OCI-M2 (cell line): Measurements from ENCODE around the gene MMP28.

ENCODE experiments used
- DNase-seq: peaks from one replicate; lab custom pipeline; 2025; ENCODE audit not compliant: unreplicated experiment; lab: John Stamatoyannopoulos, UW

MMP28 gene

DNA sequence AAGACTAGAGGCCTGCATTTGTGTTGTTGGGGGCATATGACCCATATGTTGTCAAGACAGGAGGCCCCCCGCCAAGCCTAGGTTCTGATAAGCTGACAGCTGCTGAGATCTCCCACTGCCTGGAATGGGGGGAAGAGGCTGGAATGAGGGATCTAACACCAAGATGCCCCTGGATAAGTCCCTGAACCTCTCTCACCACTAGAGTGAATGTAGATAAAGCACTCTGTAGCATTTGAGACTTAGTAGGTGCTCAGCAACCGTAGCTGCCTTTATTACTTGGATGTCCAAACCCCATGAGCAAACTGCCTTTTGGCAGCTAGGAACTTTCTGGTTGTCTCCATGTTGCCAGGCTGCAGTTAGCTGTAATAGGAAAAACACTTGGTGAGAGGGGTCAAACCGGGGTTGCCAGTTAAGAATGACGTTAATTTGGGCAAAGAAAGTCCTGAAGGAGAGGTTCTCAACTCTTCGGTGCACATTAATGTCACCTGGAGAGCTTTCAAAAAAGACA lies 68.4 kb downstream of the MMP28 start:
- no peak for DNase-seq

DNA sequence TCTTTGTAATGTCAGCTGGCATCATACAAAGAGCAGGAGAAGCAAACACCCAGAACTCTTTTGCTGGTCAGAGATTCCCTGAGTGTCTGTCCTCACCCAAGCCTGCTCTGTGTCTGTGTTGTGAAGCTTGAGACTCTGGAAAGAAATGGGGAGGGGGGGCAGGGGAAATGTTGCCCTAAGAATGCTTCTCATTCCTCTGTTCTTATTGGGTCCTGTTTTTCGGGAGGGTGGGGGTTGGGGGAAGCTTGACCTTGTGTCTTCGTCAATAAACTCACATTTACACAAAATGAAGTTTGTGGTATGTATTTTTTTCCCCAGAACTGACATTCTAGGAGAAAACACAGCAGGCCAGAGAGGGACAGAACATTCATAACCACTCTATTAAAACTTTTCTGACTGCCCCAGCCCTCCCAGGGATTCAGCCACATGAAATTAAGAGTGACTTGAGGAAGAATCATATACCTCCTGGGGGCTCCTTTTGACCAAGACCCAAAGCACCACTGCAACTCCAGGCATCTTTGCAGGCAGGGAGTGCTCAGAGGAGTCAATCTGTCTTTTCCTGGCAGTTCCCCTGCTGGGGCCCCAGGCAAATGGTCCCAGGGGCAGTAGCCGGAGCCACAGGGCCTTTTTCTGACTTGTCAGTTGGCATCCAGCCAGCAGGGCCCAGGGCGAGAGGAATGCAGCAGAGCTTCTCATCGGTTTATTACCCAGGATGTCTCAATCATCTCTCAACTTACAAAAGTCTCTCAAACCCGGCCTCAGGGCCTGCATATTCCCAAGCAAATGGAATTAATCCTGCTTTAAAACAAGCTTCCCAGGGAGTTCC lies 69.1 kb downstream of the MMP28 start:
- DNase-seq: no peak

DNA sequence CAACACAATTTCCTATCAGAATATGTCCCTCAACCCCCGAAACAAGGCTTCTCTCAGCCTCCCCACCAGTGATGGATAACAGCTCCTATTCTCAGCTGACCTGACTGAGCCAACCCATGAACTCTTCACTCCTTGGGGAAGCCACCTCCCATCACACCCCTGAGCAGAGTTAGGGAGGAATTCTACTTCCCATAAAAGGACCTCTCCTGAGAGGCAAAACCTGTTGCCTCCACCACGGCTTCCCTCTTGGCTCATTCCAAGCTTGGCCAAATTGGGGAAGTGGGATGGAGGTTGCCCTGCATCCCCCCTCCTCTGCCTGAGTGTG lies 69.7 kb downstream of the MMP28 start:
- no peak for DNase-seq

DNA sequence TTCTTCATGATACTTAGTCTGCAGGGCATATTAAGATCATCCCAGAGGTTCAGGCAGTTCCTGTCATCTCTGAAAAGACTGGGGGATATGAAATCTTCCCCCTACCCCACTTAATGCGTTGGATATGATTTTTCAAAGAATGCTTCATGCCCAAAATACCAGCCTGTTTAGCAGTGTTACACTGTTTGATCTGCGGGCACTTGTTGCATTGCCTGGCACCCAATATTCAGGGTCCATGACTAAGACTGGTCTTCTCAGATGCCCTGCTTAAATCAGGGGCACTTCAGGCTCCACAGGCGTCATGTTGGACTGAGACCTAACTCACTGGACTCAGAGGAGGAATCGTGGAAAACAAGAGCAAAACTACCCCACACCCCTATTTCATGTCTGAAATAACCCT lies 70.4 kb downstream of the MMP28 start:
- DNase-seq: no peak

DNA sequence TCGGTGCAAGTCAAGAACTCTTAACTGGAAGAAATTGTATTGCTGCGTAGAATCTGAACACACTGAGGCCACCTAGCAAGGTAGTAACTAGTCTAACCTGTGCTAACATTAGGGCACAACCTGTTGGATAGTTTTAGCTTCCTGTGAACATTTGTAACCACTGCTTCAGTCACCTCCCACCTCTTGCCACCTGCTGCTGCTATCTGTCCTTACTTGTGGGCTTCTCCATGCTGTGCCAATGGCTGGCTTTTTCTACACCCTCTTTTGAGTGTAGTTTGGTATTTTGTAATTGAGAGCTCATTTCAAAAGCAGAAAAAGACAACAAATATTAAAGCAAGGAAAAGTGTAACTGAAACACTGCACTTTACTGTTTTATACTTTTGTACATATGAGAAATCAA lies 71.7 kb downstream of the MMP28 start:
- DNase-seq: no peak

DNA sequence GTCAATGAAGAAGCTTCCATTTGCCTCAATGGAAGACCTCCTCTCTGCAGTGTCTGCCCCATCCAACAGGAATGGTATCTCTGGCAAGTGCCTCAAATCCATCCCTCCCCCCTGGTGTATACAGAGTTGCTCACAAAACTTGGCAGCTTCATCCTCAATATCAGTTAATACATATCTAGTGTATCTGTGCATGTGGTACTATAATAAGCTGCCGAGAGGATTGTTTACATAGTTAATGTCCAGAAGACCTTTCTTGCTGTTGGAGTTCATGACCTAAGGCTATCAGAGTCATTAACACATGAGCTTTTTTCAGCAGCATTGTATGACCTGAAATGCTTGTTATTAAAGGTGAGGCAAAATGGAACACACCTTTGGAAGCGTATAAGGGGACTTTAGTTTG lies 78.0 kb downstream of the MMP28 start:
- DNase-seq: no peak

DNA sequence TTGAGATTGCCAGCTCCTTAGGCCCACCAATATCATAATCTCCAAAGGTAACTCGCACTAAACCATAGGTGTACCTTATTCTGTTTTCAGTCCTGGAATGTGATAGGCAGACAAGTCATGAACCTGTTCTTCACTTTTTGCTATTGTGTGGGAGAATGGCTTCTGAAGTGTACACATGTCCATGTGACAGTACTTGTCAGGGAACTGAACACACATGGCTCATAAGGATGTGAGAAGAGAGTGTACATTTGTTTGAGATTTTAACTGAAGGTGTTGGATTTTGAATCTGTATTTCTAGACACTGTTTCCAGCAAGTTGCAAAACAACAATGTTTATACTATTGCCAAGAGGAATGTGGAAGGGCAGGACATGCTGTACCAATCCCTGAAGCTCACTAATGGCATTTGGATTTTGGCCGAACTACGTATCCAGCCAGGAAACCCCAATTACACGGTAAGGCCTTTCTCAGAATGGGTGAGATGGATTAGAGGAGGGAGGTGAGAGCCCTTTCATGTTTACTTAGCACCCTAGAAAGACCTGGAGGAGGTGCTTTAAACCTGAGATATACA lies 78.5 kb downstream of the MMP28 start:
- DNase-seq: no peak

DNA sequence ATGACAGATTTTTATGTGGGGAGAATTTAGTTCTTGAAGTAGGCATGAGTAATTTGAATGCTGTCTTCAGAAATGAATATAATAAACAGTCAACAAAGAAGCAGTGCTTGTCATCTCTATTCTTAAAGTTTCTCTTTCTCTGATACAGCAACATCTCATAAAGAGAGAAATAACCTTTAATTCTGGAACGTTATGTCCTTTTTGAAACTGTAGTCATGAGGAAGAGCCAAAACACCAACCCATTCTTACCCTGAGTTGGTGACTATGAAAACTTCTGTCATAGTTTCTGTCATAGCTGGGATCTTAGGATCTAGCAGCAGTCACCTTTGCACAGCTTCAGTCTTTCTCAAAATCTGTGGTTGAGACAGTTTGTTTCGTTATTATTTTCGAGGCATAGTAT lies 79.3 kb downstream of the MMP28 start:
- DNase-seq: no peak
